ENCODE results near the gene GNG14.

The GNG14 gene

DNA sequence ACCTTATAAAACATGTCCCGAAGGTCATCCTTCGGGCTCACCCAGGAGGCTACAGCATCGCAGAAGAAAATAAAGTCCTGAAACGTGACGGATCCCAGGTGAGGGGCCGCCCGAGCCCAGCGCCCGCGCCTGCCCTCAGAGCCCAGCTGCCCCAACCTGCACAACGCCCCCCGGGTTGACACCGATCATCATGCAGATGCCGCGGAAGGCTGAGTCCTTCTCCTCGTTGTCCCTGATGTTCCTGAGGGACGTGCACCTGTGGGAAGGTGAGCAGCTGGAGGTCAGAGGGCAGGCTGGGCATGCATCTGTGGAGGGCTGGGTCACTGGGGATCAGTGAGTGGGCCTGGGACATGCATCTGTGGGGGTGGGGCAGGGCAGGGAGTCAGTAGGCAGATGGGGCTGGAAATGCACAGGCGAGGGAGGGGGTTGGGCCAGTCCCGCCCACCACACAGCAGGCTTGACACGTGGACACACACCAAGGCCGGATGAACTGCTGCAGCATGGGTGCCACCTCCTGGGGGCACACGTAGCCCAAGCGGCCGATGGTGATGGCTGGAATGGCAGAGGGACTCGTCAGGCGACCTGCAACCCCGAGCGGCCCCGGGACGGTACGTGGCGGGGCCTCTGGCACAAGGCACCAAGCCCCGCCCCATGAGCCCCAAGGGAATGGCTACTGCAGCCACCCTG is 13.9 kb downstream of the GNG14 start:
- Histone ChIP-seq H3K27ac (replicated peaks) (no peak overlapping the region), H3K27me3 (ENCODE audit: insufficient read depth, poor library complexity, severe bottlenecking) (no peaks in the 10 kb centered on the region), H3K4me3 (replicated peaks; ENCODE audit: insufficient read depth, low read length) (no peak overlapping the region)
- DNase-seq (ENCODE audit: low read depth in 1 of 2, low spot score in 1 of 2) = no peak
- TF ChIP-seq SPI1 (IDR thresholded peaks at IDR 0.05; ENCODE audit: borderline replicate concordance, low read depth) (no peak), POLR2AphosphoS5 (IDR thresholded peaks at IDR 0.05; ENCODE audit: low read depth) (no peak; the same call in 1 of the 2 replicates), GABPA (IDR thresholded peaks at IDR 0.05; ENCODE audit: low read depth) (no peak)
- TF ChIP-seq, protein P1, sequence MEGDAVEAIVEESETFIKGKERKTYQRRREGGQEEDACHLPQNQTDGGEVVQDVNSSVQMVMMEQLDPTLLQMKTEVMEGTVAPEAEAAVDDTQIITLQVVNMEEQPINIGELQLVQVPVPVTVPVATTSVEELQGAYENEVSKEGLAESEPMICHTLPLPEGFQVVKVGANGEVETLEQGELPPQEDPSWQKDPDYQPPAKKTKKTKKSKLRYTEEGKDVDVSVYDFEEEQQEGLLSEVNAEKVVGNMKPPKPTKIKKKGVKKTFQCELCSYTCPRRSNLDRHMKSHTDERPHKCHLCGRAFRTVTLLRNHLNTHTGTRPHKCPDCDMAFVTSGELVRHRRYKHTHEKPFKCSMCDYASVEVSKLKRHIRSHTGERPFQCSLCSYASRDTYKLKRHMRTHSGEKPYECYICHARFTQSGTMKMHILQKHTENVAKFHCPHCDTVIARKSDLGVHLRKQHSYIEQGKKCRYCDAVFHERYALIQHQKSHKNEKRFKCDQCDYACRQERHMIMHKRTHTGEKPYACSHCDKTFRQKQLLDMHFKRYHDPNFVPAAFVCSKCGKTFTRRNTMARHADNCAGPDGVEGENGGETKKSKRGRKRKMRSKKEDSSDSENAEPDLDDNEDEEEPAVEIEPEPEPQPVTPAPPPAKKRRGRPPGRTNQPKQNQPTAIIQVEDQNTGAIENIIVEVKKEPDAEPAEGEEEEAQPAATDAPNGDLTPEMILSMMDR (IDR thresholded peaks at IDR 0.05; ENCODE audit: insufficient read depth, low read length) = no peak
- TF ChIP-seq, protein P2, sequence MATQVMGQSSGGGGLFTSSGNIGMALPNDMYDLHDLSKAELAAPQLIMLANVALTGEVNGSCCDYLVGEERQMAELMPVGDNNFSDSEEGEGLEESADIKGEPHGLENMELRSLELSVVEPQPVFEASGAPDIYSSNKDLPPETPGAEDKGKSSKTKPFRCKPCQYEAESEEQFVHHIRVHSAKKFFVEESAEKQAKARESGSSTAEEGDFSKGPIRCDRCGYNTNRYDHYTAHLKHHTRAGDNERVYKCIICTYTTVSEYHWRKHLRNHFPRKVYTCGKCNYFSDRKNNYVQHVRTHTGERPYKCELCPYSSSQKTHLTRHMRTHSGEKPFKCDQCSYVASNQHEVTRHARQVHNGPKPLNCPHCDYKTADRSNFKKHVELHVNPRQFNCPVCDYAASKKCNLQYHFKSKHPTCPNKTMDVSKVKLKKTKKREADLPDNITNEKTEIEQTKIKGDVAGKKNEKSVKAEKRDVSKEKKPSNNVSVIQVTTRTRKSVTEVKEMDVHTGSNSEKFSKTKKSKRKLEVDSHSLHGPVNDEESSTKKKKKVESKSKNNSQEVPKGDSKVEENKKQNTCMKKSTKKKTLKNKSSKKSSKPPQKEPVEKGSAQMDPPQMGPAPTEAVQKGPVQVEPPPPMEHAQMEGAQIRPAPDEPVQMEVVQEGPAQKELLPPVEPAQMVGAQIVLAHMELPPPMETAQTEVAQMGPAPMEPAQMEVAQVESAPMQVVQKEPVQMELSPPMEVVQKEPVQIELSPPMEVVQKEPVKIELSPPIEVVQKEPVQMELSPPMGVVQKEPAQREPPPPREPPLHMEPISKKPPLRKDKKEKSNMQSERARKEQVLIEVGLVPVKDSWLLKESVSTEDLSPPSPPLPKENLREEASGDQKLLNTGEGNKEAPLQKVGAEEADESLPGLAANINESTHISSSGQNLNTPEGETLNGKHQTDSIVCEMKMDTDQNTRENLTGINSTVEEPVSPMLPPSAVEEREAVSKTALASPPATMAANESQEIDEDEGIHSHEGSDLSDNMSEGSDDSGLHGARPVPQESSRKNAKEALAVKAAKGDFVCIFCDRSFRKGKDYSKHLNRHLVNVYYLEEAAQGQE (IDR thresholded peaks at IDR 0.05; ENCODE audit: insufficient replicate concordance, low read depth) = no peak

DNA sequence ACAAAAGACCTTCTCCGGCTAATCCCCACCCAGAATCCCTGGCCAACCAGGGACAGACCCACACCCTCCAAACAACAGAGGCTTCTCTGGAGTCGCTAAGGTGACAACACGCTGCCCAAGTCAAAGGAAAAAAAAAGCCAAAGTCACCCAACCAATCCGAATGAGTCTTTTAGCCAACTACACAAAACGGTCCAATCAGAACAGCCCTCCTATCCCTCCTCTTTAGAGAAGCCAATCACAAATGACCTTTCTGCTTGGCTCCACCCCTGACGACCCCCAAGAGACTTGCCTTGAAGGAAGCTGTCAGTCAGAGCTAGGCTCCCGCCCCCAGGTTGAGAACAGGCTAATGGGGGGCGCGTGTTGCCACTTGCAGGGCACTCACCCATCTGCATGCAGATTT is 15.2 kb downstream of the GNG14 start:
- peak; percentile 20; the same call in 1 of the 2 replicates for TF ChIP-seq POLR2AphosphoS5 (IDR thresholded peaks at IDR 0.05; ENCODE audit: low read depth)
- TF ChIP-seq, protein P1 (IDR thresholded peaks at IDR 0.05; ENCODE audit: insufficient read depth, low read length) = no peak
- TF ChIP-seq, protein P2 (IDR thresholded peaks at IDR 0.05; ENCODE audit: insufficient replicate concordance, low read depth) = no peak
- no peaks in the 10 kb centered on the region for H3K27me3 ChIP-seq (ENCODE audit: insufficient read depth, poor library complexity, severe bottlenecking)
- no peak for DNase-seq (ENCODE audit: low read depth in 1 of 2, low spot score in 1 of 2)
- no peak overlapping the region for H3K4me3 ChIP-seq (replicated peaks; ENCODE audit: insufficient read depth, low read length)
- no peak overlapping the region for H3K27ac ChIP-seq (replicated peaks)

DNA sequence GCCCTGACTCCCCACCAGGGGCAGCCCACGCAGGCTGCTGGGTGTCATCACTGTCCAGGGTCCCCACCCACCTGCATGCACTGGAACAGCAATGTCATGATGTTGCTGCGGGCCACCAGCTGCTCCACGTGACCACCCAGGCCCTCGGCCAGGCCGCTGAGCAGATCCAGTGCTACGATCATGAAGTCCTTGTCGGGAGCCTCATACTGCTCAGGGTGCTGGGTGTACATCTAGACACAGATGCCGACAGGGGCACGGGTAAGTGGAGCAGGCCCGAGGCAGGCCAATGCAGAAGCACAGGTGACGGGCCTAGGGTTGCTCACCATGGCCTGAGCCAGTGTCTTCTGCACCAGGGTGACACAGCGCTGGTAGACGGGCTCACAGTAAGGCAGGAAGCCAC is 17.4 kb downstream of the GNG14 start:
- no peaks in the 10 kb centered on the region for H3K27me3 ChIP-seq (ENCODE audit: insufficient read depth, poor library complexity, severe bottlenecking)
- H3K4me3 ChIP-seq (replicated peaks; ENCODE audit: insufficient read depth, low read length) = no peak overlapping the region
- H3K27ac ChIP-seq (replicated peaks) = no peak overlapping the region
- DNase-seq (ENCODE audit: low read depth in 1 of 2, low spot score in 1 of 2) = no peak
- TF ChIP-seq SPI1 (IDR thresholded peaks at IDR 0.05; ENCODE audit: borderline replicate concordance, low read depth) (no peak), GABPA (IDR thresholded peaks at IDR 0.05; ENCODE audit: low read depth) (no peak), POLR2AphosphoS5 (IDR thresholded peaks at IDR 0.05; ENCODE audit: low read depth) (no peak)
- TF ChIP-seq, protein P2 (IDR thresholded peaks at IDR 0.05; ENCODE audit: insufficient replicate concordance, low read depth) = no peak
- TF ChIP-seq, protein P1 (IDR thresholded peaks at IDR 0.05; ENCODE audit: insufficient read depth, low read length) = no peak

All from HL-60 (cell line).